ENCODE results near the gene RFX2. TPM values are rescaled to one million over a fixed set of nuclear protein-coding genes. Genes with fewer than 3 reads are reported as not detected.

RFX2 gene
- total and polyA plus RNA-seq, 4 donors = 0.67 to 5.1 (median 2.8) TPM

DNA sequence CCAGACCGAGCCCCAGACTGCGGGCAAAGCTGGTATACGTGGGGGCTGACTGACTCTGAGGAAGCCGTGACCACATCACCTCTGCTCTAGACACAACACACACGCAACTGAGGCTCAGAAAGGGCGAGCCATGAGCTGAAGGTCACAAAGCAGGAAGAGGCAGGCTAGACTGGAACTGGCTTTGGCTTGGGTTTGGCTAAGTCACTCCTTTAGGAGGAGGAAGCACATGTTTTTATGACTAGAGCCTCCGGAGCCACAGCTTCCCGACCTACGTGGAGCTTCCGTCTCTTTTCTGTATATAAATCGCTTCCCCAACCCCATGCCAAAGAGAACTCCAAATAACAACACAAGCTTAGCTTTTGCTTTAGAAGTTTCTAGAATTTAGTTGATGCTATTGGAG lies 48.0 kb downstream of the RFX2 start:
- H3K4me3 ChIP-seq (ENCODE audit: low read depth in 1 of 3, low read length in 3 of 3) = no peak overlapping the region
- H3K27ac ChIP-seq (ENCODE audit: low read depth in 1 of 2, low read length in 2 of 2) = peak overlapping the region in 1 of 2 donors; percentile 29
- DNase-seq (ENCODE audit: low spot score) = no peak
- H3K27me3 ChIP-seq (ENCODE audit: control insufficient read depth in 4 of 4, insufficient read depth in 4 of 4, low read length in 3 of 4) = no peaks in the 10 kb centered on the region
- WGBS = 63% methylated on average over 11 of the region's 11 CpGs
- no peaks in the 10 kb centered on the region for H3K36me3 ChIP-seq (ENCODE audit: control insufficient read depth in 4 of 4, insufficient read depth in 3 of 4, low read depth in 1 of 4, low read length in 3 of 4)
- TF ChIP-seq NR2F2 (IDR thresholded peaks at IDR 0.05) (peak; percentile 73), SP1 (IDR thresholded peaks at IDR 0.05) (peak; percentile 34), GABPA (IDR thresholded peaks at IDR 0.05 in 1 of 2, conservative IDR thresholded peaks at IDR 0.05 in 1 of 2) (no peak)
- no peak overlapping the region for H3K9ac ChIP-seq (ENCODE audit: low read depth in 1 of 2, low read length in 2 of 2)
- peaks cover 5 to 21% (median 14%) of the 10 kb centered on the region in 4 donors for H3K4me1 ChIP-seq (ENCODE audit: control insufficient read depth in 4 of 4, insufficient read depth in 4 of 4, low read length in 3 of 4)
- no peaks in the 10 kb centered on the region for H3K9me3 ChIP-seq (ENCODE audit: control insufficient read depth in 4 of 4, low read length in 3 of 4)

DNA sequence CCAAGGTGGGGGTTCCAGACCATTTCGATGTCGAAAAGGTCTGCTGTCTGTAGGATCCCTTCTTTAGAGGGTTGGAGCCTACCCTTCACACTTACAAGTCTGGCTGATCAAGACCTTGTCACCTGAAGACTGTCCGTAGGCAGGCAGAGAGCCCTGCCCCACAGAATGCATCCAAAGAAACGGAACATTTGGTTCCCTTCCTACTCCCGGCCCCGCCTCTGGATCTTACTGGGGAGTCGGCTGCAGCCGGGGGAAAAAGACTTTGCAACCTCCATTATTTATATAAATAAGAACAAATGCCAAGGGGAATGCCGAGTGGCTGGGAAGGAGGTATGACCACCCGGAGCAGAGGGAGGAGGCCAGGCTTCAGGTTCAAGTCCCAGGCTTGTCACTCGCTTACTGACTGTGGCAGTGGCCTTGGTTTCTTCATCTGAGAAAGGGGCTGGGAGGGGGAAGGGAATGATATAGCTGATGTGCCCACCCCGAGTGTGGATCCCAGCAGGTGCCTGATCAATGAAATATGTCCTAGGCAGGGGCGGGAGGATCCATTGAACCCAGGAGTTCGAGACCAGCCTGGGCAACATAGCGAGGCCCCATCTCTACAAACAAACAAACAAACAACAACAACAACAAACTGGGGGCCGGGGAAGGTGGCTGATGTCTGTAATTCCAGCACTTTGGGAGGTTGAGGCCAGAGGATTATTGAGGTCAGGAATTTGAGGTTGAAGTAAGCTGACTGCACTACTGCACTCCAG lies 48.7 kb downstream of the RFX2 start:
- WGBS = 89% methylated on average over 16 of the region's 16 CpGs
- Histone ChIP-seq H3K9me3 (ENCODE audit: control insufficient read depth in 4 of 4, low read length in 3 of 4) (no peaks in the 10 kb centered on the region), H3K9ac (ENCODE audit: low read depth in 1 of 2, low read length in 2 of 2) (no peak overlapping the region), H3K4me1 (ENCODE audit: control insufficient read depth in 4 of 4, insufficient read depth in 4 of 4, low read length in 3 of 4) (peaks cover 5 to 17% (median 13%) of the 10 kb centered on the region in 4 donors), H3K36me3 (ENCODE audit: control insufficient read depth in 4 of 4, insufficient read depth in 3 of 4, low read depth in 1 of 4, low read length in 3 of 4) (no peaks in the 10 kb centered on the region), H3K27me3 (ENCODE audit: control insufficient read depth in 4 of 4, insufficient read depth in 4 of 4, low read length in 3 of 4) (no peaks in the 10 kb centered on the region), H3K4me3 (ENCODE audit: low read depth in 1 of 3, low read length in 3 of 3) (no peak overlapping the region), H3K27ac (ENCODE audit: low read depth in 1 of 2, low read length in 2 of 2) (peak overlapping the region in 1 of 2 donors; percentile 24)
- no peak for TF ChIP-seq RXRA (IDR thresholded peaks at IDR 0.05)
- TF ChIP-seq HNF4G (IDR thresholded peaks at IDR 0.05) = no peak
- TF ChIP-seq, protein P1, sequence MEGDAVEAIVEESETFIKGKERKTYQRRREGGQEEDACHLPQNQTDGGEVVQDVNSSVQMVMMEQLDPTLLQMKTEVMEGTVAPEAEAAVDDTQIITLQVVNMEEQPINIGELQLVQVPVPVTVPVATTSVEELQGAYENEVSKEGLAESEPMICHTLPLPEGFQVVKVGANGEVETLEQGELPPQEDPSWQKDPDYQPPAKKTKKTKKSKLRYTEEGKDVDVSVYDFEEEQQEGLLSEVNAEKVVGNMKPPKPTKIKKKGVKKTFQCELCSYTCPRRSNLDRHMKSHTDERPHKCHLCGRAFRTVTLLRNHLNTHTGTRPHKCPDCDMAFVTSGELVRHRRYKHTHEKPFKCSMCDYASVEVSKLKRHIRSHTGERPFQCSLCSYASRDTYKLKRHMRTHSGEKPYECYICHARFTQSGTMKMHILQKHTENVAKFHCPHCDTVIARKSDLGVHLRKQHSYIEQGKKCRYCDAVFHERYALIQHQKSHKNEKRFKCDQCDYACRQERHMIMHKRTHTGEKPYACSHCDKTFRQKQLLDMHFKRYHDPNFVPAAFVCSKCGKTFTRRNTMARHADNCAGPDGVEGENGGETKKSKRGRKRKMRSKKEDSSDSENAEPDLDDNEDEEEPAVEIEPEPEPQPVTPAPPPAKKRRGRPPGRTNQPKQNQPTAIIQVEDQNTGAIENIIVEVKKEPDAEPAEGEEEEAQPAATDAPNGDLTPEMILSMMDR (IDR thresholded peaks at IDR 0.05; ENCODE audit: low read depth, low read length, missing input control) = no peak
- no peak for TF ChIP-seq NR2F2 (IDR thresholded peaks at IDR 0.05)
- TF ChIP-seq, protein P2, sequence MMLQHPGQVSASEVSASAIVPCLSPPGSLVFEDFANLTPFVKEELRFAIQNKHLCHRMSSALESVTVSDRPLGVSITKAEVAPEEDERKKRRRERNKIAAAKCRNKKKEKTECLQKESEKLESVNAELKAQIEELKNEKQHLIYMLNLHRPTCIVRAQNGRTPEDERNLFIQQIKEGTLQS (IDR thresholded peaks at IDR 0.05) = no peak
- no peak for TF ChIP-seq FOXA2 (IDR thresholded peaks at IDR 0.05)
- TF ChIP-seq JUND (IDR thresholded peaks at IDR 0.05) = no peak
- TF ChIP-seq, protein P3, sequence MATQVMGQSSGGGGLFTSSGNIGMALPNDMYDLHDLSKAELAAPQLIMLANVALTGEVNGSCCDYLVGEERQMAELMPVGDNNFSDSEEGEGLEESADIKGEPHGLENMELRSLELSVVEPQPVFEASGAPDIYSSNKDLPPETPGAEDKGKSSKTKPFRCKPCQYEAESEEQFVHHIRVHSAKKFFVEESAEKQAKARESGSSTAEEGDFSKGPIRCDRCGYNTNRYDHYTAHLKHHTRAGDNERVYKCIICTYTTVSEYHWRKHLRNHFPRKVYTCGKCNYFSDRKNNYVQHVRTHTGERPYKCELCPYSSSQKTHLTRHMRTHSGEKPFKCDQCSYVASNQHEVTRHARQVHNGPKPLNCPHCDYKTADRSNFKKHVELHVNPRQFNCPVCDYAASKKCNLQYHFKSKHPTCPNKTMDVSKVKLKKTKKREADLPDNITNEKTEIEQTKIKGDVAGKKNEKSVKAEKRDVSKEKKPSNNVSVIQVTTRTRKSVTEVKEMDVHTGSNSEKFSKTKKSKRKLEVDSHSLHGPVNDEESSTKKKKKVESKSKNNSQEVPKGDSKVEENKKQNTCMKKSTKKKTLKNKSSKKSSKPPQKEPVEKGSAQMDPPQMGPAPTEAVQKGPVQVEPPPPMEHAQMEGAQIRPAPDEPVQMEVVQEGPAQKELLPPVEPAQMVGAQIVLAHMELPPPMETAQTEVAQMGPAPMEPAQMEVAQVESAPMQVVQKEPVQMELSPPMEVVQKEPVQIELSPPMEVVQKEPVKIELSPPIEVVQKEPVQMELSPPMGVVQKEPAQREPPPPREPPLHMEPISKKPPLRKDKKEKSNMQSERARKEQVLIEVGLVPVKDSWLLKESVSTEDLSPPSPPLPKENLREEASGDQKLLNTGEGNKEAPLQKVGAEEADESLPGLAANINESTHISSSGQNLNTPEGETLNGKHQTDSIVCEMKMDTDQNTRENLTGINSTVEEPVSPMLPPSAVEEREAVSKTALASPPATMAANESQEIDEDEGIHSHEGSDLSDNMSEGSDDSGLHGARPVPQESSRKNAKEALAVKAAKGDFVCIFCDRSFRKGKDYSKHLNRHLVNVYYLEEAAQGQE (IDR thresholded peaks at IDR 0.05) = no peak
- TF ChIP-seq SP1 (IDR thresholded peaks at IDR 0.05) = no peak
- TF ChIP-seq YY1 (IDR thresholded peaks at IDR 0.05) = no peak
- TF ChIP-seq, protein P4, sequence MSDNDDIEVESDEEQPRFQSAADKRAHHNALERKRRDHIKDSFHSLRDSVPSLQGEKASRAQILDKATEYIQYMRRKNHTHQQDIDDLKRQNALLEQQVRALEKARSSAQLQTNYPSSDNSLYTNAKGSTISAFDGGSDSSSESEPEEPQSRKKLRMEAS (IDR thresholded peaks at IDR 0.05) = no peak
- no peak for TF ChIP-seq EGR1 (IDR thresholded peaks at IDR 0.05; ENCODE audit: low read depth in 2 of 2)
- TF ChIP-seq RAD21 (IDR thresholded peaks at IDR 0.05) = no peak
- no peak for TF ChIP-seq GABPA (IDR thresholded peaks at IDR 0.05 in 1 of 2, conservative IDR thresholded peaks at IDR 0.05 in 1 of 2)
- no peak for TF ChIP-seq FOXA1 (IDR thresholded peaks at IDR 0.05)
- no peak for TF ChIP-seq HNF4A (conservative IDR thresholded peaks at IDR 0.05)
- no peak for DNase-seq (ENCODE audit: low spot score)
